HEK293 (cell line): ENCODE results near the gene CACNB3.
A peak's percentile ranks its signal among the peaks of the same experiment; 100 is the strongest.

Experiments
- GLIS1 ChIP-seq: fragments of 450-650 bp; formaldehyde crosslinking; IDR thresholded peaks from 2 replicates; pipeline ENCODE4 v1.5.1; 2016; ENCODE audit warnings: missing biosample characterization, missing genetic modification characterization
- KLF9 ChIP-seq: fragments of 450-650 bp; formaldehyde crosslinking; IDR thresholded peaks from 2 replicates; pipeline ENCODE4 v1.5.1; 2016; ENCODE audit warnings: missing biosample characterization, missing genetic modification characterization, low read depth
- OVOL3 ChIP-seq: fragments of 450-650 bp; formaldehyde crosslinking; IDR thresholded peaks from 2 replicates; pipeline ENCODE4 v1.5.1; 2016; ENCODE audit warnings: missing biosample characterization, missing genetic modification characterization
- ZBTB17 ChIP-seq: fragments of 450-650 bp; formaldehyde crosslinking; IDR thresholded peaks from 2 replicates; pipeline ENCODE4 v1.5.1; 2016; ENCODE audit warnings: missing biosample characterization, missing genetic modification characterization
- ZBTB21 ChIP-seq: fragments of 450-650 bp; formaldehyde crosslinking; IDR thresholded peaks from 2 replicates; pipeline ENCODE4 v1.5.1; 2017; ENCODE audit warnings: missing biosample characterization, missing genetic modification characterization
- ZBTB48 ChIP-seq: fragments of 450-650 bp; formaldehyde crosslinking; IDR thresholded peaks from 2 replicates; pipeline ENCODE4 v1.5.1; 2016; ENCODE audit warnings: missing biosample characterization, missing genetic modification characterization
- ZEB2 ChIP-seq: fragments of 450-650 bp; formaldehyde crosslinking; IDR thresholded peaks from 2 replicates; pipeline ENCODE4 v1.5.1; 2016; ENCODE audit warnings: missing biosample characterization, missing genetic modification characterization
- ZFP69B ChIP-seq: fragments of 450-650 bp; formaldehyde crosslinking; IDR thresholded peaks from 2 replicates; pipeline ENCODE4 v1.5.1; 2016; ENCODE audit warnings: missing biosample characterization, missing genetic modification characterization
- ZNF114 ChIP-seq: fragments of 450-650 bp; formaldehyde crosslinking; IDR thresholded peaks from 2 replicates; pipeline ENCODE4 v1.5.0; 2017; ENCODE audit warnings: missing biosample characterization, missing genetic modification characterization
- ZNF140 ChIP-seq: fragments of 450-650 bp; formaldehyde crosslinking; IDR thresholded peaks from 2 replicates; pipeline ENCODE4 v1.5.1; 2016; ENCODE audit warnings: missing biosample characterization, missing genetic modification characterization
- ZNF184 ChIP-seq: fragments of 450-650 bp; IDR thresholded peaks from 2 replicates; pipeline ENCODE4 v1.5.1; 2018; ENCODE audit warnings: missing biosample characterization, mild to moderate bottlenecking, missing genetic modification characterization
- ZNF274 ChIP-seq, 2 experiments: fragments of 200-500 bp in 1 of 2; fragments of 450-650 bp in 1 of 2; sonication (Bioruptor generic) in 1 of 2; formaldehyde crosslinking in 1 of 2; IDR thresholded peaks; 2 replicates each; pipeline versions ENCODE4 v1.5.1 to v1.6.1; 2014 to 2016; ENCODE audit warnings: borderline replicate concordance in 1 of 2, inconsistent platforms in 1 of 2, low read length in 1 of 2, missing biosample characterization in 1 of 2, missing genetic modification characterization in 1 of 2
- ZNF302 ChIP-seq: fragments of 450-650 bp; formaldehyde crosslinking; IDR thresholded peaks from 2 replicates; pipeline ENCODE4 v1.5.1; 2016; ENCODE audit warnings: missing biosample characterization, missing genetic modification characterization, low read depth
- ZNF335 ChIP-seq: fragments of 450-650 bp; formaldehyde crosslinking; conservative IDR thresholded peaks from 2 replicates; pipeline ENCODE4 v1.5.1; 2016; ENCODE audit warnings: missing biosample characterization, missing genetic modification characterization
- ZNF521 ChIP-seq: fragments of 450-650 bp; formaldehyde crosslinking; IDR thresholded peaks from 2 replicates; pipeline ENCODE4 v1.5.1; 2017; ENCODE audit warnings: missing biosample characterization, mild to moderate bottlenecking, missing genetic modification characterization
- ZNF571 ChIP-seq: fragments of 450-650 bp; formaldehyde crosslinking; IDR thresholded peaks from 2 replicates; pipeline ENCODE4 v1.5.0; 2017; ENCODE audit warnings: missing biosample characterization, missing genetic modification characterization
- ZNF621 ChIP-seq: fragments of 450-650 bp; formaldehyde crosslinking; IDR thresholded peaks from 2 replicates; pipeline ENCODE4 v1.5.1; 2017; ENCODE audit warnings: missing biosample characterization, missing genetic modification characterization
- ZNF623 ChIP-seq: fragments of 450-650 bp; formaldehyde crosslinking; IDR thresholded peaks from 2 replicates; pipeline ENCODE4 v1.5.1; 2016; ENCODE audit warnings: missing biosample characterization, missing genetic modification characterization
- ZNF660 ChIP-seq: fragments of 450-650 bp; IDR thresholded peaks from 2 replicates; pipeline ENCODE4 v1.5.1; 2018; ENCODE audit warnings: missing biosample characterization, mild to moderate bottlenecking, missing genetic modification characterization
- ZNF664 ChIP-seq: fragments of 450-650 bp; formaldehyde crosslinking; IDR thresholded peaks from 2 replicates; pipeline ENCODE4 v1.5.1; 2016; ENCODE audit warnings: missing biosample characterization, missing genetic modification characterization
- TF ChIP-seq, protein P1 (sequence below): fragments of 450-650 bp; formaldehyde crosslinking; IDR thresholded peaks from 2 replicates; pipeline ENCODE4 v1.5.1; 2016; ENCODE audit warnings: missing biosample characterization, missing genetic modification characterization
- TF ChIP-seq, protein P2 (sequence below): fragments of 450-650 bp; formaldehyde crosslinking; IDR thresholded peaks from 2 replicates; pipeline ENCODE4 v1.5.1; 2016; ENCODE audit warnings: missing biosample characterization, missing genetic modification characterization, low read depth
- TF ChIP-seq, protein P3 (sequence below): fragments of 450-650 bp; formaldehyde crosslinking; IDR thresholded peaks from 2 replicates; pipeline ENCODE4 v1.5.1; 2016; ENCODE audit warnings: missing biosample characterization, missing genetic modification characterization
- TF ChIP-seq, protein P4 (sequence below): fragments of 450-650 bp; formaldehyde crosslinking; IDR thresholded peaks from 2 replicates; pipeline ENCODE4 v1.5.1; 2016; ENCODE audit warnings: missing biosample characterization, missing genetic modification characterization
- TF ChIP-seq, protein P5 (sequence below): fragments of 450-650 bp; formaldehyde crosslinking; IDR thresholded peaks from 2 replicates; pipeline ENCODE4 v1.5.1; 2017; ENCODE audit warnings: missing biosample characterization, missing genetic modification characterization
- TF ChIP-seq, protein P6 (sequence below): fragments of 450-650 bp; formaldehyde crosslinking; IDR thresholded peaks from 2 replicates; pipeline ENCODE4 v1.5.1; 2016; ENCODE audit warnings: missing biosample characterization, missing genetic modification characterization
- TF ChIP-seq, protein P7 (sequence below): fragments of 450-650 bp; formaldehyde crosslinking; IDR thresholded peaks from 2 replicates; pipeline ENCODE4 v1.5.1; 2016; ENCODE audit warnings: missing biosample characterization, missing genetic modification characterization, borderline replicate concordance

CACNB3 gene

DNA sequence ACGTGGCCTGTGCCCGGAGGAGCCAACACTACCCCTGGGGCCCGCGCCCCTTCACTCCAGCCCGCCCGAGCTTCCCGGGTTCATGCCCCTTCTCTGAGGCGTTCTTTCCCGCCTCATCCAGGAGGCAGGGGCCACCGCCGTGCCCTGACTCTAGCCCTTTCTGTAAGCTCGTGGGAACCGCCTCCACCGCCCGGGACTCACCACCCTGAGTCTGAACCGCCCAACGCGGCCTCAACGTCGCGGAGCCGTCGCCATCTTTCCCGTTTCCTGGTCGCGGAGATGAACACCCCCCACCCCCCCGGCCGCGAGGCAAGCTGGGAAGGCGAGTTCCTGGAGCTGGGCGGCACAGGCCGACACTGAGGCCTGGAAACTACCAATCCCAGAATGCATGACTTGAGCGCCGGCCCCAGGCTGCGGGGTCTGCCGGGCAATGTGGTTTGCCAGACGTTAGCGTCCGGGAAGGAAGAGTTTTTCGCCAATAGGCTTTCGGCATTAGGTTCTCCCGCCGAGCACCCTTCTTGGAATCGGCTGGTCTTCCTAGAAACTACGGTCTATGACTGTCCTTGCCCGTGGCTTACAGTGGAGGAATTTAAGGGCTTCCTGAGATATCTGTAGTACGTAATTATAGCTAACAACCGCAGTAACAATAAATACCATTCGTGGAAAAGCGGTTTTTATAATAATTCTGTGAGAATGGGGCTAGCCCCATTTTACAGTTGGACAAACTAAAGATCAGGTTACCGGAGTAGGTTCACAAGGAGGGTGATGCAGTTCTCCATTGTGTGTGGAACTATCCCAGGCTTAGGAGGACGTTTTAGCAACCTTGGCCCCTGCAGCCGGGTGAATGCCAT is 33.8 kb downstream of the CACNB3 start, which contains the start of gene DDX23 (continued):
- TF ChIP-seq, protein P1, sequence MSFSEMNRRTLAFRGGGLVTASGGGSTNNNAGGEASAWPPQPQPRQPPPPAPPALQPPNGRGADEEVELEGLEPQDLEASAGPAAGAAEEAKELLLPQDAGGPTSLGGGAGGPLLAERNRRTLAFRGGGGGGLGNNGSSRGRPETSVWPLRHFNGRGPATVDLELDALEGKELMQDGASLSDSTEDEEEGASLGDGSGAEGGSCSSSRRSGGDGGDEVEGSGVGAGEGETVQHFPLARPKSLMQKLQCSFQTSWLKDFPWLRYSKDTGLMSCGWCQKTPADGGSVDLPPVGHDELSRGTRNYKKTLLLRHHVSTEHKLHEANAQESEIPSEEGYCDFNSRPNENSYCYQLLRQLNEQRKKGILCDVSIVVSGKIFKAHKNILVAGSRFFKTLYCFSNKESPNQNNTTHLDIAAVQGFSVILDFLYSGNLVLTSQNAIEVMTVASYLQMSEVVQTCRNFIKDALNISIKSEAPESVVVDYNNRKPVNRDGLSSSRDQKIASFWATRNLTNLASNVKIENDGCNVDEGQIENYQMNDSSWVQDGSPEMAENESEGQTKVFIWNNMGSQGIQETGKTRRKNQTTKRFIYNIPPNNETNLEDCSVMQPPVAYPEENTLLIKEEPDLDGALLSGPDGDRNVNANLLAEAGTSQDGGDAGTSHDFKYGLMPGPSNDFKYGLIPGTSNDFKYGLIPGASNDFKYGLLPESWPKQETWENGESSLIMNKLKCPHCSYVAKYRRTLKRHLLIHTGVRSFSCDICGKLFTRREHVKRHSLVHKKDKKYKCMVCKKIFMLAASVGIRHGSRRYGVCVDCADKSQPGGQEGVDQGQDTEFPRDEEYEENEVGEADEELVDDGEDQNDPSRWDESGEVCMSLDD (tag by site-specific recombination), result peak; percentile 89
- TF ChIP-seq, protein P2, sequence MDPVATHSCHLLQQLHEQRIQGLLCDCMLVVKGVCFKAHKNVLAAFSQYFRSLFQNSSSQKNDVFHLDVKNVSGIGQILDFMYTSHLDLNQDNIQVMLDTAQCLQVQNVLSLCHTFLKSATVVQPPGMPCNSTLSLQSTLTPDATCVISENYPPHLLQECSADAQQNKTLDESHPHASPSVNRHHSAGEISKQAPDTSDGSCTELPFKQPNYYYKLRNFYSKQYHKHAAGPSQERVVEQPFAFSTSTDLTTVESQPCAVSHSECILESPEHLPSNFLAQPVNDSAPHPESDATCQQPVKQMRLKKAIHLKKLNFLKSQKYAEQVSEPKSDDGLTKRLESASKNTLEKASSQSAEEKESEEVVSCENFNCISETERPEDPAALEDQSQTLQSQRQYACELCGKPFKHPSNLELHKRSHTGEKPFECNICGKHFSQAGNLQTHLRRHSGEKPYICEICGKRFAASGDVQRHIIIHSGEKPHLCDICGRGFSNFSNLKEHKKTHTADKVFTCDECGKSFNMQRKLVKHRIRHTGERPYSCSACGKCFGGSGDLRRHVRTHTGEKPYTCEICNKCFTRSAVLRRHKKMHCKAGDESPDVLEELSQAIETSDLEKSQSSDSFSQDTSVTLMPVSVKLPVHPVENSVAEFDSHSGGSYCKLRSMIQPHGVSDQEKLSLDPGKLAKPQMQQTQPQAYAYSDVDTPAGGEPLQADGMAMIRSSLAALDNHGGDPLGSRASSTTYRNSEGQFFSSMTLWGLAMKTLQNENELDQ (tag by site-specific recombination), result no peak
- TF ChIP-seq ZEB2 (tag by site-specific recombination) (peak; percentile 76), ZNF521 (tag by site-specific recombination) (no peak), ZNF660 (tag by site-specific recombination) (0 out of 2 replicates have a peak, but pooled peaks have one; percentile 45), ZNF623 (tag by site-specific recombination) (no peak), ZNF114 (tag by site-specific recombination) (no peak), ZNF571 (no peak), ZFP69B (tag by site-specific recombination) (no peak), ZBTB21 (0 out of 2 replicates have a peak, but pooled peaks have one; percentile 29), ZBTB17 (tag by site-specific recombination) (peak; percentile 100), ZNF335 (tag by site-specific recombination) (peak; percentile 88), OVOL3 (no peak), GLIS1 (tag by site-specific recombination) (peak; percentile 77), ZNF302 (no peak), ZNF664 (no peak), ZNF184 (no peak), ZBTB48 (tag by site-specific recombination) (0 out of 2 replicates have a peak, but pooled peaks have one; percentile 46), ZNF274 (IDR thresholded peaks at IDR 0.05; ENCODE audit: low read length) (no peak), ZNF274 (tag by site-specific recombination; IDR thresholded peaks at IDR 0.05; ENCODE audit: borderline replicate concordance) (no peak), ZNF140 (tag by site-specific recombination) (no peak), KLF9 (tag by site-specific recombination) (peak; percentile 61; the same call in 1 of the 2 replicates), ZNF621 (tag by site-specific recombination) (no peak)
- TF ChIP-seq, protein P3, sequence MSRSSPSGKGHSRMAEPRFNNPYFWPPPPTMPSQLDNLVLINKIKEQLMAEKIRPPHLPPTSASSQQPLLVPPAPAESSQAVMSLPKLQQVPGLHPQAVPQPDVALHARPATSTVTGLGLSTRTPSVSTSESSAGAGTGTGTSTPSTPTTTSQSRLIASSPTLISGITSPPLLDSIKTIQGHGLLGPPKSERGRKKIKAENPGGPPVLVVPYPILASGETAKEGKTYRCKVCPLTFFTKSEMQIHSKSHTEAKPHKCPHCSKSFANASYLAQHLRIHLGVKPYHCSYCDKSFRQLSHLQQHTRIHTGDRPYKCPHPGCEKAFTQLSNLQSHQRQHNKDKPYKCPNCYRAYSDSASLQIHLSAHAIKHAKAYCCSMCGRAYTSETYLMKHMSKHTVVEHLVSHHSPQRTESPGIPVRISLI, result no peak
- TF ChIP-seq, protein P4, sequence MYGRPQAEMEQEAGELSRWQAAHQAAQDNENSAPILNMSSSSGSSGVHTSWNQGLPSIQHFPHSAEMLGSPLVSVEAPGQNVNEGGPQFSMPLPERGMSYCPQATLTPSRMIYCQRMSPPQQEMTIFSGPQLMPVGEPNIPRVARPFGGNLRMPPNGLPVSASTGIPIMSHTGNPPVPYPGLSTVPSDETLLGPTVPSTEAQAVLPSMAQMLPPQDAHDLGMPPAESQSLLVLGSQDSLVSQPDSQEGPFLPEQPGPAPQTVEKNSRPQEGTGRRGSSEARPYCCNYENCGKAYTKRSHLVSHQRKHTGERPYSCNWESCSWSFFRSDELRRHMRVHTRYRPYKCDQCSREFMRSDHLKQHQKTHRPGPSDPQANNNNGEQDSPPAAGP (tag by site-specific recombination), result peak; percentile 63
- TF ChIP-seq, protein P5, sequence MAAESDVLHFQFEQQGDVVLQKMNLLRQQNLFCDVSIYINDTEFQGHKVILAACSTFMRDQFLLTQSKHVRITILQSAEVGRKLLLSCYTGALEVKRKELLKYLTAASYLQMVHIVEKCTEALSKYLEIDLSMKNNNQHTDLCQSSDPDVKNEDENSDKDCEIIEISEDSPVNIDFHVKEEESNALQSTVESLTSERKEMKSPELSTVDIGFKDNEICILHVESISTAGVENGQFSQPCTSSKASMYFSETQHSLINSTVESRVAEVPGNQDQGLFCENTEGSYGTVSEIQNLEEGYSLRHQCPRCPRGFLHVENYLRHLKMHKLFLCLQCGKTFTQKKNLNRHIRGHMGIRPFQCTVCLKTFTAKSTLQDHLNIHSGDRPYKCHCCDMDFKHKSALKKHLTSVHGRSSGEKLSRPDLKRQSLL, result 0 out of 2 replicates have a peak, but pooled peaks have one; percentile 40
- TF ChIP-seq, protein P6, sequence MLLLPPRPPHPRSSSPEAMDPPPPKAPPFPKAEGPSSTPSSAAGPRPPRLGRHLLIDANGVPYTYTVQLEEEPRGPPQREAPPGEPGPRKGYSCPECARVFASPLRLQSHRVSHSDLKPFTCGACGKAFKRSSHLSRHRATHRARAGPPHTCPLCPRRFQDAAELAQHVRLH (tag by site-specific recombination), result peak; percentile 70; the same call in 1 of the 2 replicates
- TF ChIP-seq, protein P7, sequence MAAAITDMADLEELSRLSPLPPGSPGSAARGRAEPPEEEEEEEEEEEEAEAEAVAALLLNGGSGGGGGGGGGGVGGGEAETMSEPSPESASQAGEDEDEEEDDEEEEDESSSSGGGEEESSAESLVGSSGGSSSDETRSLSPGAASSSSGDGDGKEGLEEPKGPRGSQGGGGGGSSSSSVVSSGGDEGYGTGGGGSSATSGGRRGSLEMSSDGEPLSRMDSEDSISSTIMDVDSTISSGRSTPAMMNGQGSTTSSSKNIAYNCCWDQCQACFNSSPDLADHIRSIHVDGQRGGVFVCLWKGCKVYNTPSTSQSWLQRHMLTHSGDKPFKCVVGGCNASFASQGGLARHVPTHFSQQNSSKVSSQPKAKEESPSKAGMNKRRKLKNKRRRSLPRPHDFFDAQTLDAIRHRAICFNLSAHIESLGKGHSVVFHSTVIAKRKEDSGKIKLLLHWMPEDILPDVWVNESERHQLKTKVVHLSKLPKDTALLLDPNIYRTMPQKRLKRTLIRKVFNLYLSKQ (tag by site-specific recombination), result no peak
